NCI-H1436 (cell line): Measurements from ENCODE around the gene RCOR2.
A peak's percentile ranks its signal among the peaks of the same experiment; 100 is the strongest.

Experiments
- DNase-seq: peaks from one replicate; lab custom pipeline; 2025; lab: John Stamatoyannopoulos, UW

The RCOR2 gene

DNA sequence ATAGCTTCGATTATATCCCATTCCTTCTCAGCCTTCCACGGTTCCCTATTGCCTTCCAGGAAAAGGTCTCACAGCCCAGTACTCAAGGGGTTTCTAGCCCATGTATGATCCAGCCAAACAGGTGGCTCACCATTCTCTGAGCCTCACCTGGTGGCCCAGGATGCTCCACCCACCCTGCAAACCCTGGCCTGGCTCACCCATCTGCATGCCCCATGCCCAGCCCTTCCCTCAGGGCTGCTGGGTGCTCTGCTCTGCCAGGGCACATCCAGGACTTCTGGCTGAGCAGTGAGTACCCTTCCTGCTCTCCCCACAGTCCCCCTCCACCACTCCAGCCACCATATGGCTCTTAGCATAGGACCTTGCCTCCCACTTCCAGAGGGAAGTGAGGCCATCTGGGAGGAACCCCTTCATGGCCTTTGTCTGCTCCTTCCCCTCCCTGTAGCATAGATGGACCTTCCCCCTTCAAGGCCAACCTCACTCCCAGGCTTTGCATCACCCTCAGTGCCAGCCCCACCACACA is 5.8 kb upstream of the RCOR2 start:
- DNase-seq = no peak

- DNase-seq = no peak
Measured at GRCh38 chr11:63920939-63921417, 4.0 kb upstream of the RCOR2 start.

GRCh38 chr11:63920126-63920938 is 3.4 kb upstream of the RCOR2 start:
- DNase-seq = no peak

DNA sequence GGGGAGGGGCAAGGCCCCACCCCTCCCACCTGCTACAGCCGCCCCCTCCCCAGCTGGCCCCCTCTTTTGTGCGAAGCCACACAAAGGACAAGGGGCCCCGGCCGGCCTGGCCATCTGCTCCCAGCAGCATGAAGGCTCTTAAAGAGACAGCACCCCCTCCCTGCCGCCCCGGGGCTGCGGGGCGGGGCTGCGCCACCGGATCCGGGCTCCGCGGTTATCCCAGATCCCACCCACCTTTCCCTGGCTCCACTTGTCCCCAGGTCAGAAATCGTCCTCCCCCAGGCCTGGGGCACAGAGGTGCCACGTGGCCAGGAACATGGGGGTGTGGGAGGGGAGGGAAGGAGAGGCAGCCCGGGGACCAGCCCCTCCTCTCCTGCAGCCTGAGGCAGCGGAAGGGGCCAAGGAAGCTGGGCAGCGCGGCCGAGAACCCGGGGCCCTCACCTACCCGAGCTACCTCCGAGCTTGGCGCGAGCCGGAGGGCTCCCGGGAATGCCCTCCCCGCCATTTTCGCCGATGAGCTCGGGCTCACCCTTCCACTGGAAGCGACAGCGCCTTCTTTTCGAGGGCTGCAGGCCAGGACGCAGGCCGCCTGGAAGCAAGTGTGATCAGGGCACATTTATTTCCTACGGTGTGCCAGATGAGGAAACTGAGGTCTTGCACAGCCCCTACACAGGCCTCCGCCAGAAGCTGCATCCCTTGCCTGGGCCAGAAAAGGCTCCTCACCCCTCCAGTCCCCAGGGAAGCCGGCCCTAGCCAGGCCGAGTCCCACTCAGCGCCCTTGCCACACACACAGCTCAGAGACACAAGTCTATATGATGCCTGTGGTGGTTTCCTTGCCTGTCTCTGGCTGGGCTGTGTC is 2.5 kb upstream of the RCOR2 start:
- no peak for DNase-seq

GRCh38 chr11:63918507-63919191 is 1.7 kb upstream of the RCOR2 start:
- DNase-seq = no peak

DNA sequence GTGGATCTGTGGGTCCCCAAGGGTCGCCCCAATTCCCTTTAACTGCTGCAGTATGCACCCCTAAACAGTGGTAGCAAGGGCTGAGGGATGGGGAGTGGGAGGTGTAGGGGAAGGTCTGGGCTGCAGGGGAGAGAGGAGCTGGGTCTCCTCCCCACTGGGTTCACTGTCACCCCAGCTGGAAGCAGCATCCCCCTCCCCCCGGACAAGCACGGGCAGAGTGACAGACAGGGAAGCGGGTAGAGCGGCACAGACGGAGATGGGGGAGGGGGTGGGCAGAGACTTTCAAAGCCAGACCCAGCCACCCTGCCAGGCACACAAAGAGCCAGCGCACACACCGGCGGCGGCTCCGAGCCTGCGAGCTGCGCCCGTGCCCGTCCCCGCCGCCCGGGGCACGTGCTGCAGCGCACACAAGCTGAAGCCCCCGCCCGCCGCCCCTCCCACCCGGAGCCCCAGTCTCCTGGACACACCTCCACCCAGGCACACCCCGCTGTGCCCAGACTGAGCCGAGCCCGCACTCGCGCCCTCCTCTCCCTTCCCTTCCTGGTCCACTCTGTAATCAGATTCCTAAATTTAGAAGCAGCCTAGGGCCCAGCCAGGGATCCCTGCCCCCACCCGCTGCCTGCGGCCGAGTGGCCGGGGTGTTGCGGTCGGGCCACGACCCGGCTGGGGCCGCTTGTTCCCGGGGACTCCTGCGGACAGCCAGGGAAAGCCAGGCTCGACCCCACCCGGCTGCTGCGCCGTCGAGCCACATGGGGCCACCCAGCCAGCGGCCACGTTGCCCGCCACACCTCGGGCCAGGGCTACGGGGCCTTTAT is 935 bp upstream of the RCOR2 start:
- DNase-seq = peak; percentile 24

DNA sequence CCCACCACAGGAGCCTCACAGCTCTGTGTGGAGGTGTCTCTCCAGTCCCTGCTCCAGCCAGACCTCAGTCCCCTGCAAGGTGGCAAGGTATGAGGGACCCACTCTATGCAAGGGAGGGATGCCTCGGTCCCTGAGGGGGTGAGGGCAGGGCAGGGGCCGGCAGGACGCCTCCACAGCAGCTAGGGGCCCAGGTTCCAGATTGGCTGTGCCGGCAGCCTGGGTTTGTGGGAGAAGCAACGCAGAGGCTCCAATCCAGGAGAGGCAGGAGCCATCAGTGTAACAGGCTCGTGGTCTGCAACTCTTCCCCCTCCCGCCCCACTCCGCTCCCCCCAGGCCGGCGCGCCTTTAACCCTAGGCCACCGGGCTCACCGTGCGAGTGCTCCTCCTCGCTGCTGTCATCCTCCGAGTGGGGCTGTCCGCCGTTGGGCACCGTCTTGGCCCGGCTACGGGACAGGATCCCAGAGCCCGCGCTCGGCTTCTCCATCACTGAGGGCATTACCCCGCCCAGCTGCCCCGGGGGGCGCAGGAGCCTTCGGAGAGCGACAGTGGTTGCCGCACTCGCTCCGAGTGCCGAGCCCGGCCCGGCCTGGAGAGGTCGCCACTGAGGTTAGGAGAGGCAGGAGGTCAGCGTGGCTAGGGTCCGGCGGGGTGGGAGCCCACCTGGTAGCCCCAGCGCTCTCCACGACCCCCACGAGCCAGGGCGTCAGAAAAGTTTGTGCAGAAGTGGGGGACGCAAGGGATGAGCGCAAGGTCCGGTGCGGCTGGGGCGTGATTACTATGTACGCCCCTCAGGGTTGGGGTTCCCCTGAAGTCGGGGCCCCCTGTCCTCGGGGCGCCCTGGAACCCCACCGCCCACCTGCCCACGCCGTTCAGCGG is 765 bp downstream of the RCOR2 start:
- peak; percentile 59 for DNase-seq

- no peak for DNase-seq
Measured at GRCh38 chr11:63914896-63915691, 1.9 kb downstream of the RCOR2 start.

GRCh38 chr11:63913866-63914830 is 2.8 kb downstream of the RCOR2 start:
- no peak for DNase-seq

DNA sequence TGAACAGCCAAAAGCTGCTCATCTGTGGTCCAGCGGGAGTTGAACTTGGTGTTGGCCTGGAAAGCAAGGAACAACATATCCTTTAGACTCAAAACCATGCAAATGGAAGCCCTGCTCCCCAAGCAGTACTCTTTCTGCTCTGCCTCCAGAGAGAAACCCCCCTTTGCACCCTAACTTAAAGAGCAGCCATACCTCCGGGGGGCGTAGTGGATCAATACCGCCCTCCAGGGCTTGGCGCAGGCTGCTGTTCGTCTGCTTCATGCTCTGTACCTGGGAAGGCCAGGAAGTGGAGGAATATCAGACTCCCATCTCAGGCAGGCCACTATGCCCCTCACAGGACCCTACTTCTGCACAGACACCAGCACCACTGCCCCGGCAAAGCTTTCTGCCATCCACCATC is 4.3 kb downstream of the RCOR2 start:
- no peak for DNase-seq

- DNase-seq = no peak
Measured at GRCh38 chr11:63911876-63912275, 5.1 kb downstream of the RCOR2 start.

DNA sequence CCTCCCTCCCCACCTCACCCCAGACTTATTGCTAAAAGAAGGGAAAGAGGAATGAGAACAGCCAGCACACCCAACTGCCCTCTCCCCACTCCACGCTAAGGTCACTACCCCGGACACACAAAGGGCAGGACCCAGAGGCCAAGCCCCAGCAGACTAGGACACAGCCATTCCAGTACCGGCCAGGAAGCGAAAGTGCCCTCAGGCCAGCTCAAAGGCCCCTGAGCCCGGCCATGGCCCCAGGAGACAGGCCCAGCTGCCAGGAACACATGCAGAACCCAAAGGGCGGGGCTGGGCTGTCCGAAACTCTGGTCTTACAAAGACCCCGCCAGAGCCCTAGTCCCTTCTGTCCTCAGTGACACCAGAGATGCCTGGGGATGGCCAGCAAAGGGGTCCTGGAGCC is 5.5 kb downstream of the RCOR2 start:
- DNase-seq = no peak

DNA sequence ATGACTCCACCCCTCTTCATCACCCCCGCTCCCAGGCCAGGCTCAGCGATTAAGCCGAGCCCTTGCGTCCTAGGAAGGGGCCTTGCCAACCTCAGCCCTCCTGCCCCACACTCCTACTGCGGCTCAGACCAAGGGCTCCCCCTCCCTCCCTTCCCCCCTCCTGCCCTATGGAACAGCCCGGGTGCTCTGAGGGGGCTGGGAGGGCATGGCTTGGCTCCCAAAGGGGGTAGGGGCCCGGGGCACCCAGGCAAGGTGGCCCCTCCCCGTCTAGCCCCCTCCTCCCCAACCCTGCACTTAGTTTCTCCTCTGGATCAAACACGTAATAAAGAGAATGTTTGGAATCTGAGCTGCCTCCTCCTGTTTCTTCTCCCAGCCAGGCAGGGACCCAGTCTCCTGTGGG is 6.3 kb downstream of the RCOR2 start:
- no peak for DNase-seq

DNA sequence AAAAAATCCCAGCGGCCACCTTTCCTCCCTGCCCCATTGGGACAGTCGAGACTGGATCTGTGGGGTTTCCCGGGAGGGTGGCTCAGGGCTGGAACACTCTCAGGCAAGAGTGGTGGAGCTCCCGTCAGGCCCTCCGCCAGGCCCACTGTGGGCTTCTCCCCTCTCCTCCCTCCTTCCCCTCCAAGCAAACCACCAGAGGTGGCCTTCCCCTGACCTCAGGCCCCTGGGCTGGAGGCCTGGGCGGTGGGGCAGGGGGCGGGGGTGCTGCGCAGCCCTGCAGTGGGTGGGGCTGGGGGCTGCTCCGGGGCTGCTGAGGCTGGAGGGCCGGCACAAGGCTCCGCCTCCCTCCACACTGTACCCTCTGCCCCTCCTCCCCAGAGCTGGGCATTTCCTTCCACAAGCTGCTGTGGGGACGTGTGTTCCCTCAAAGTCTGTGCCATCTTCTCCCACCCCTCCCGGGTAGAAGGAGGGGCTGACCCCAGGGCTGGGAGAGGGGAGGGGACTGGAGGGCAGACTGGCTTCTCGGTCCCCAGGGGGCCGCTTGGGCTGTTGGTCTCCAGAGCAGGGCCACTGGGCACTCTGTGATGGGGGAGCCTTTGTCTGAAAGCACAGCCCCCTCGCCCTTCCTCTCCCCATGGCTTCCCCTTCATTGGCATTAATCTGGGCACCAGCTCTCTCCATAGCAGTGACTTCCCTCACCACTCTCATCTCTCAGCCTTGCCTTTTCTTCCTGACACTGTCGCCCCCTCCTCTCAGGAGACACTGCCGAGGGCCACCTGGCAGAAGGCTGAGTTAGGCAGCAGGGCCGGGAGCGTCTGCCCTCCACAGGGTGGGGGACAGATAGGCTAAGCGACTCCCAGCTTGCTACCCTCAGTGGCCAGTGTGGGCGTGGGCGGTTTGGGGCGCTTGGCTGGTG is 7.1 kb downstream of the RCOR2 start:
- no peak for DNase-seq

DNA sequence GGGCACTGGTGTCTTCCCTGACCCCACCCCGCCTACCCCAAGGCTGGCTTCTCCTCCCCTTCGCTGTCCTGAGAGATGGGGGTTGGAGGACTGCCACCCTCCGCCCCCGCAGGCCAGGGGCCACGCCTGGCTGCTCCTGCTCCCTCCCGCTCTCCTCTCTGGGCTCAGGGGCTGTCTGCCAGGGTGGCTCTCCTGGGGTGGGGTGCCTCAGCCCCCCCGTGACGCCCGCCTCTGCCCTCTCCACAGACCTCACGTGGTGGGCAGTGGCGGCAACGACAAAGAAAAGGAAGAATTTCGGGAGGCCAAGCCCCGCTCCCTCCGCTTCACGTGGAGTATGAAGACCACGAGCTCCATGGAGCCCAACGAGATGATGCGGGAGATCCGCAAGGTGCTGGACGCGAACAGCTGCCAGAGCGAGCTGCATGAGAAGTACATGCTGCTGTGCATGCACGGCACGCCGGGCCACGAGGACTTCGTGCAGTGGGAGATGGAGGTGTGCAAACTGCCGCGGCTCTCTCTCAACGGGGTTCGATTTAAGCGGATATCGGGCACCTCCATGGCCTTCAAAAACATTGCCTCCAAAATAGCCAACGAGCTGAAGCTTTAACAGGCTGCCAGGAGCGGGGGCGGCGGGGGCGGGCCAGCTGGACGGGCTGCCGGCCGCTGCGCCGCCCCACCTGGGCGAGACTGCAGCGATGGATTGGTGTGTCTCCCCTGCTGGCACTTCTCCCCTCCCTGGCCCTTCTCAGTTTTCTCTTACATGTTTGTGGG is 8.1 kb downstream of the RCOR2 start:
- DNase-seq = no peak

- no peak for DNase-seq
Measured at GRCh38 chr11:63907808-63908530, 9.0 kb downstream of the RCOR2 start.
